IMR-90 (cell line): ENCODE data around the gene IP6K2. TPM values are rescaled to one million over a fixed set of nuclear protein-coding genes. Genes with fewer than 3 reads are reported as not detected.

ENCODE experiments used
- ATAC-seq: fragments of 200-7000 bp; cut with Tn5 transposase; 2 replicates; pipeline ENCODE4 v1.9.1; 2020; ENCODE audit warnings: low read depth, mild to moderate bottlenecking, moderate library complexity
- BruUV-seq: library from RNA; stranded (reverse); fragments of 400-500 nt; replicated peaks from 2 replicates; lab custom pipeline; 2021; lab: Mats Ljungman, UMichigan
- CTCF ChIA-PET: fragments of 300-600 bp; formaldehyde crosslinking; extraction: SDS; loops from one replicate; lab custom pipeline; 2021; ENCODE audit warnings: antibody characterized with exemption; lab: Yijun Ruan, JAX
- POLR2A ChIA-PET: fragments of 300-600 bp; sonication (Branson Sonifier 250); formaldehyde crosslinking; loops from one replicate; lab custom pipeline; 2022; ENCODE audit warnings: antibody characterized with exemption; ENCODE audit not compliant: unreplicated experiment; lab: Charles Lee
- DNase-seq: peaks from one replicate; pipeline ENCODE4 v3.0.0; 2013
- H2AFZ ChIP-seq: replicated peaks from 2 replicates; pipeline ENCODE3; 2013; ENCODE audit warnings: low read length, mild to moderate bottlenecking; ENCODE audit not compliant: poor library complexity
- H2AK5ac ChIP-seq: 2 replicates; pipeline ENCODE4 v1.6.1; 2013; ENCODE audit warnings: low read depth, low read length, inconsistent platforms
- H2AK9ac ChIP-seq: replicated peaks from 2 replicates; pipeline ENCODE3; 2013; ENCODE audit warnings: mild to moderate bottlenecking, low read depth, low read length, moderate library complexity; ENCODE audit not compliant: poor library complexity
- H2BK120ac ChIP-seq: 2 replicates; pipeline ENCODE4 v1.6.1; 2013; ENCODE audit warnings: low read depth, low read length, inconsistent platforms
- H2BK15ac ChIP-seq: 3 replicates; pipeline ENCODE4 v1.6.1; 2013; ENCODE audit warnings: low read depth, low read length, inconsistent platforms
- H2BK20ac ChIP-seq: 2 replicates; pipeline ENCODE4 v1.6.1; 2013; ENCODE audit warnings: low read depth, mild to moderate bottlenecking, inconsistent platforms, low read length, moderate library complexity
- H2BK5ac ChIP-seq: 2 replicates; pipeline ENCODE4 v1.6.1; 2013; ENCODE audit warnings: mild to moderate bottlenecking, low read depth, low read length, inconsistent platforms; ENCODE audit not compliant: poor library complexity, severe bottlenecking
- H3K14ac ChIP-seq: replicated peaks from 2 replicates; pipeline ENCODE4 v1.6.1; 2013; ENCODE audit warnings: low read depth, low read length, inconsistent platforms
- H3K18ac ChIP-seq: 2 replicates; pipeline ENCODE4 v1.6.1; 2013; ENCODE audit warnings: low read depth, low read length, control low read depth
- H3K23ac ChIP-seq: 2 replicates; pipeline ENCODE4 v1.6.1; 2013; ENCODE audit warnings: low read depth, low read length, inconsistent platforms
- H3K27ac ChIP-seq: 2 replicates; pipeline ENCODE4 v1.5.1; 2013; ENCODE audit warnings: mild to moderate bottlenecking, control low read depth, low read length; ENCODE audit not compliant: insufficient read depth
- H3K27me3 ChIP-seq: 2 replicates; pipeline ENCODE4 v1.6.1; 2013; ENCODE audit warnings: low read length; ENCODE audit not compliant: control insufficient read depth, insufficient read depth
- H3K36me3 ChIP-seq: 2 replicates; pipeline ENCODE4 v1.6.1; 2013; ENCODE audit warnings: low read length, mixed read lengths; ENCODE audit not compliant: control insufficient read depth, insufficient read depth
- H3K4ac ChIP-seq: 2 replicates; pipeline ENCODE4 v1.6.1; 2013; ENCODE audit warnings: low read depth, low read length, inconsistent platforms
- H3K4me1 ChIP-seq: 2 replicates; pipeline ENCODE4 v1.6.1; 2013; ENCODE audit warnings: low read length, mixed read lengths; ENCODE audit not compliant: control insufficient read depth, insufficient read depth
- H3K4me2 ChIP-seq: 2 replicates; pipeline ENCODE4 v1.6.1; 2013; ENCODE audit warnings: low read depth, mild to moderate bottlenecking, control low read depth, low read length, moderate library complexity
- H3K4me3 ChIP-seq: 2 replicates; pipeline ENCODE4 v1.5.1; 2013; ENCODE audit warnings: low read depth, mild to moderate bottlenecking, control low read depth, low read length, moderate library complexity; ENCODE audit not compliant: insufficient read depth
- H3K56ac ChIP-seq: 2 replicates; pipeline ENCODE4 v1.6.1; 2013; ENCODE audit warnings: low read length, inconsistent platforms; ENCODE audit not compliant: insufficient read depth; ENCODE audit errors: extremely low read depth
- H3K79me1 ChIP-seq, 2 experiments: 2 replicates each; pipeline ENCODE4 v1.6.1; 2013; ENCODE audit warnings: low read length in 2 of 2, inconsistent platforms in 1 of 2, low read depth in 1 of 2
- H3K9ac ChIP-seq: 2 replicates; pipeline ENCODE4 v1.6.1; 2013; ENCODE audit warnings: low read depth, low read length, control low read depth
- H3K9me1 ChIP-seq: 2 replicates; pipeline ENCODE4 v1.6.1; 2013; ENCODE audit warnings: low read length, inconsistent platforms; ENCODE audit not compliant: insufficient read depth
- H3K9me3 ChIP-seq: 2 replicates; pipeline ENCODE4 v1.6.1; 2013; ENCODE audit warnings: low read length; ENCODE audit not compliant: control insufficient read depth, insufficient read depth
- H4K20me1 ChIP-seq: 2 replicates; pipeline ENCODE4 v1.6.1; 2013; ENCODE audit warnings: low read length, inconsistent platforms; ENCODE audit not compliant: insufficient read depth
- H4K5ac ChIP-seq: 2 replicates; pipeline ENCODE4 v1.6.1; 2013; ENCODE audit warnings: mild to moderate bottlenecking, low read depth, low read length, control low read depth
- H4K8ac ChIP-seq, 2 experiments: 2 replicates each; pipeline ENCODE4 v1.6.1; 2013; ENCODE audit warnings: low read depth in 2 of 2, low read length in 2 of 2, control low read depth in 1 of 2, inconsistent platforms in 1 of 2
- H4K91ac ChIP-seq: 2 replicates; pipeline ENCODE4 v1.6.1; 2013; ENCODE audit warnings: low read depth, low read length, inconsistent platforms; ENCODE audit not compliant: insufficient read depth
- BHLHE40 ChIP-seq: fragments of 150-350 bp; IDR thresholded peaks from 2 replicates; pipeline ENCODE4 v1.6.1; 2016; ENCODE audit warnings: mild to moderate bottlenecking, low read depth, low read length
- CEBPB ChIP-seq: IDR thresholded peaks from 2 replicates; pipeline ENCODE4 v1.6.1; 2012; ENCODE audit warnings: low read depth, low read length, improper control_type of control experiment
- FOS ChIP-seq: fragments of 150-350 bp; IDR thresholded peaks from 2 replicates; pipeline ENCODE4 v1.6.1; 2016; ENCODE audit warnings: low read depth, low read length
- MAFK ChIP-seq: IDR thresholded peaks from 2 replicates; pipeline ENCODE4 v1.6.1; 2012; ENCODE audit warnings: low read depth, low read length, improper control_type of control experiment
- MXI1 ChIP-seq: IDR thresholded peaks from 2 replicates; pipeline ENCODE4 v1.6.1; 2012; ENCODE audit warnings: low read depth, mild to moderate bottlenecking, low read length, moderate library complexity, borderline replicate concordance
- NFE2L2 ChIP-seq: fragments of 150-350 bp; IDR thresholded peaks from 2 replicates; pipeline ENCODE4 v1.6.1; 2016; ENCODE audit warnings: low read depth, mild to moderate bottlenecking, low read length
- POLR2A ChIP-seq: IDR thresholded peaks from 2 replicates; pipeline ENCODE4 v1.6.1; 2012; ENCODE audit warnings: mild to moderate bottlenecking, low read depth, low read length
- RAD21 ChIP-seq: IDR thresholded peaks from 2 replicates; pipeline ENCODE4 v1.6.1; 2012; ENCODE audit warnings: low read length, improper control_type of control experiment
- RCOR1 ChIP-seq: IDR thresholded peaks from 2 replicates; pipeline ENCODE4 v1.6.1; 2012; ENCODE audit warnings: mild to moderate bottlenecking, low read length, improper control_type of control experiment; ENCODE audit not compliant: insufficient replicate concordance
- WGBS, 2 experiments: methylation state at CpG; one replicate each; pipeline versions ENCODE4 v1.1.5 to v1.1.7; 2013; ENCODE audit warnings: missing lambda C conversion rate in 2 of 2; ENCODE audit not compliant: insufficient read length in 1 of 2; ENCODE audit errors: extremely low coverage in 2 of 2; 5-methylcytosine and 5-hydroxymethylcytosine counted together
- dilution Hi-C: fragments of 300-500 bp; cut with HindIII; formaldehyde crosslinking; loops from one replicate; pipeline ENCODE4 v1.14.3; 2018; ENCODE audit warnings: low sequenced_read_pairs; ENCODE audit not compliant: unreplicated experiment
- in situ Hi-C: fragments of 300-500 bp; cut with MboI; formaldehyde crosslinking; loops from 3 replicates; pipeline ENCODE4 v1.14.3; 2019; ENCODE audit warnings: low sequenced_read_pairs, inconsistent platforms, mixed read lengths
- intact Hi-C: fragments of 100-400 bp; cut with micrococcal nuclease; formaldehyde crosslinking; loops from 2 replicates; pipeline ENCODE4 v1.10.0; 2022
- polyA plus RNA-seq, 3 experiments: library from polyadenylated mRNA; depleted of rRNA; stranded (reverse); fragments of >200 nt; gene quantifications; 2 replicates each; pipeline ENCODE4 v1.2.3, GENCODE V29; 2012; ENCODE audit warnings: low replicate concordance in 1 of 3
- total RNA-seq: library from RNA; depleted of rRNA; stranded (reverse); fragments of >200 nt; gene quantifications from 2 replicates; pipeline ENCODE4 v1.2.3, GENCODE V29; 2012
- TF ChIP-seq, protein P1 (sequence below): conservative IDR thresholded peaks from 2 replicates; pipeline ENCODE4 v1.5.1; 2012; ENCODE audit warnings: mild to moderate bottlenecking, low read depth, low read length, improper control_type of control experiment
- TF ChIP-seq, protein P2 (sequence below): fragments of 150-350 bp; IDR thresholded peaks from 2 replicates; pipeline ENCODE4 v1.6.1; 2017; ENCODE audit warnings: mild to moderate bottlenecking, antibody characterized with exemption, low read length, low read depth
- TF ChIP-seq, protein P3 (sequence below): fragments of 150-350 bp; IDR thresholded peaks from 2 replicates; pipeline ENCODE4 v1.6.1; 2016; ENCODE audit warnings: low read depth, mild to moderate bottlenecking, low read length, moderate library complexity, borderline replicate concordance

The IP6K2 gene
- total and polyA plus RNA-seq, 2 of the 4 experiments (the other 2 are of a cell fraction), result 73.7 to 169 TPM

DNA sequence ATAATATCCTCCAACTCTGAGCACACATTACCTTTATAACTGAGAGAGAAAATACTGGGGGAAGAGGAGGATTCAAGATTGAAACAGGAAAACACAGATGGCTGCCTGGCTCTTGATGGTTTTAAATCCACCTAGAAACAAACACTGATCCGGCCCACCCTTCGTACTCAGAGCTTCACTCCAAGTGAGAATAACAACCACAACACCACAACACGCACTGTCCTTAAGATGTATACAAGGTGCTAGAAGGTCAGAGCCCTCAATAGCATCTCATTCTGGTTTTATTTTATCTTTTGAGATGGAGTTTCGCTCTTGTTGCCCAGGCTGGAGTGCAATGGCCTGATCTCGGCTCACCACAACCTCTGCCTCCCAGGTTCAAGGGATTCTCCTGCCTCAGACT is 9.9 kb downstream of the IP6K2 start:
- Histone ChIP-seq H3K4me3 (no peak overlapping the region), H3K56ac (no peak overlapping the region), H3K27me3 (no peaks in the 10 kb centered on the region), H2BK20ac (no peak overlapping the region), H2AFZ (no peak overlapping the region), H3K4ac (no peak overlapping the region), H3K9me3 (no peaks in the 10 kb centered on the region), H2BK120ac (no peak overlapping the region), H3K27ac (no peak overlapping the region), H2AK9ac (no peak overlapping the region), H3K23ac (no peak overlapping the region), H3K36me3 (peaks cover 39% of the 10 kb centered on the region), H3K9me1 (peaks cover 29% of the 10 kb centered on the region), H2BK5ac (no peak overlapping the region), H3K9ac (no peak overlapping the region), H3K18ac (no peak overlapping the region), H3K79me1 (peaks cover 4 to 64% of the 10 kb centered on the region in 2 experiments), H3K4me2 (no peak overlapping the region), H4K91ac (no peak overlapping the region), H3K4me1 (peaks cover 13% of the 10 kb centered on the region), H2AK5ac (no peak overlapping the region), H4K5ac (no peak overlapping the region), H2BK15ac (no peak overlapping the region), H3K14ac (no peak overlapping the region), H4K20me1 (peaks cover 98% of the 10 kb centered on the region), H4K8ac (no peak overlapping the region)
- ChIA-PET POLR2A (no interaction called here), CTCF (no interaction called here)
- in situ Hi-C loops (no loop called here), dilution Hi-C loops (no loop called here), intact Hi-C loops (no loop called here)
- no peak for ATAC-seq
- BruUV-seq, result no TSS peak
- TF ChIP-seq BHLHE40 (no peak), MAFK (no peak), RCOR1 (no peak), FOS (no peak), MXI1 (no peak), POLR2A (no peak), NFE2L2 (no peak), CEBPB (no peak), RAD21 (no peak)
- TF ChIP-seq, protein P1, sequence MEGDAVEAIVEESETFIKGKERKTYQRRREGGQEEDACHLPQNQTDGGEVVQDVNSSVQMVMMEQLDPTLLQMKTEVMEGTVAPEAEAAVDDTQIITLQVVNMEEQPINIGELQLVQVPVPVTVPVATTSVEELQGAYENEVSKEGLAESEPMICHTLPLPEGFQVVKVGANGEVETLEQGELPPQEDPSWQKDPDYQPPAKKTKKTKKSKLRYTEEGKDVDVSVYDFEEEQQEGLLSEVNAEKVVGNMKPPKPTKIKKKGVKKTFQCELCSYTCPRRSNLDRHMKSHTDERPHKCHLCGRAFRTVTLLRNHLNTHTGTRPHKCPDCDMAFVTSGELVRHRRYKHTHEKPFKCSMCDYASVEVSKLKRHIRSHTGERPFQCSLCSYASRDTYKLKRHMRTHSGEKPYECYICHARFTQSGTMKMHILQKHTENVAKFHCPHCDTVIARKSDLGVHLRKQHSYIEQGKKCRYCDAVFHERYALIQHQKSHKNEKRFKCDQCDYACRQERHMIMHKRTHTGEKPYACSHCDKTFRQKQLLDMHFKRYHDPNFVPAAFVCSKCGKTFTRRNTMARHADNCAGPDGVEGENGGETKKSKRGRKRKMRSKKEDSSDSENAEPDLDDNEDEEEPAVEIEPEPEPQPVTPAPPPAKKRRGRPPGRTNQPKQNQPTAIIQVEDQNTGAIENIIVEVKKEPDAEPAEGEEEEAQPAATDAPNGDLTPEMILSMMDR, result no peak
- TF ChIP-seq, protein P2, sequence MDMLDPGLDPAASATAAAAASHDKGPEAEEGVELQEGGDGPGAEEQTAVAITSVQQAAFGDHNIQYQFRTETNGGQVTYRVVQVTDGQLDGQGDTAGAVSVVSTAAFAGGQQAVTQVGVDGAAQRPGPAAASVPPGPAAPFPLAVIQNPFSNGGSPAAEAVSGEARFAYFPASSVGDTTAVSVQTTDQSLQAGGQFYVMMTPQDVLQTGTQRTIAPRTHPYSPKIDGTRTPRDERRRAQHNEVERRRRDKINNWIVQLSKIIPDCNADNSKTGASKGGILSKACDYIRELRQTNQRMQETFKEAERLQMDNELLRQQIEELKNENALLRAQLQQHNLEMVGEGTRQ, result no peak
- TF ChIP-seq, protein P3, sequence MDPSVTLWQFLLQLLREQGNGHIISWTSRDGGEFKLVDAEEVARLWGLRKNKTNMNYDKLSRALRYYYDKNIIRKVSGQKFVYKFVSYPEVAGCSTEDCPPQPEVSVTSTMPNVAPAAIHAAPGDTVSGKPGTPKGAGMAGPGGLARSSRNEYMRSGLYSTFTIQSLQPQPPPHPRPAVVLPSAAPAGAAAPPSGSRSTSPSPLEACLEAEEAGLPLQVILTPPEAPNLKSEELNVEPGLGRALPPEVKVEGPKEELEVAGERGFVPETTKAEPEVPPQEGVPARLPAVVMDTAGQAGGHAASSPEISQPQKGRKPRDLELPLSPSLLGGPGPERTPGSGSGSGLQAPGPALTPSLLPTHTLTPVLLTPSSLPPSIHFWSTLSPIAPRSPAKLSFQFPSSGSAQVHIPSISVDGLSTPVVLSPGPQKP, result no peak
- DNase-seq, result no peak
- no CpG with 5 or more reads among the region's 5 CpGs for WGBS, 2 experiments
